MM.1S (cell line): ENCODE data around the gene DGKG.

Experiments used
- CTCF ChIP-seq: fragments of 300-600 bp; sonication (generic); IDR thresholded peaks from 2 replicates; pipeline ENCODE4 v1.5.1; 2016; ENCODE audit warnings: antibody characterized with exemption, low read length, mixed read lengths
- EZH2phosphoT487 ChIP-seq: fragments of 300-600 bp; sonication (generic); IDR thresholded peaks from 2 replicates; pipeline ENCODE4 v1.6.1; 2018; ENCODE audit warnings: antibody characterized with exemption, low read length

GRCh38 chr3:186193534-186194450, 168.2 kb downstream of the DGKG start:
- no peak for TF ChIP-seq EZH2phosphoT487
- TF ChIP-seq CTCF: no peak
